NB4 (cell line): Measurements from ENCODE around the gene NELFCD.

Experiments used
- DNase-seq: peaks from one replicate; pipeline ENCODE4 v3.0.0; 2010; ENCODE audit warnings: low read depth
- H3K4me3 ChIP-seq: one replicate; pipeline ENCODE4 v1.5.1; 2011; ENCODE audit warnings: mild to moderate bottlenecking, low read depth, low read length, moderate library complexity
- MAX ChIP-seq: IDR thresholded peaks from 2 replicates; pipeline ENCODE4 v1.6.1; 2011; ENCODE audit warnings: low read depth, low read length
- MYC ChIP-seq: IDR thresholded peaks from 2 replicates; pipeline ENCODE4 v1.6.1; 2011; ENCODE audit warnings: low read depth, low read length
- POLR2A ChIP-seq: IDR thresholded peaks from 2 replicates; pipeline ENCODE4 v1.6.1; 2011; ENCODE audit warnings: mild to moderate bottlenecking; ENCODE audit not compliant: insufficient read length; ENCODE audit errors: extremely low read depth
- TF ChIP-seq, protein P1 (sequence below): IDR thresholded peaks from one replicate; pipeline ENCODE4 v1.5.1; 2012; ENCODE audit warnings: low read depth, low read length

NELFCD gene

DNA sequence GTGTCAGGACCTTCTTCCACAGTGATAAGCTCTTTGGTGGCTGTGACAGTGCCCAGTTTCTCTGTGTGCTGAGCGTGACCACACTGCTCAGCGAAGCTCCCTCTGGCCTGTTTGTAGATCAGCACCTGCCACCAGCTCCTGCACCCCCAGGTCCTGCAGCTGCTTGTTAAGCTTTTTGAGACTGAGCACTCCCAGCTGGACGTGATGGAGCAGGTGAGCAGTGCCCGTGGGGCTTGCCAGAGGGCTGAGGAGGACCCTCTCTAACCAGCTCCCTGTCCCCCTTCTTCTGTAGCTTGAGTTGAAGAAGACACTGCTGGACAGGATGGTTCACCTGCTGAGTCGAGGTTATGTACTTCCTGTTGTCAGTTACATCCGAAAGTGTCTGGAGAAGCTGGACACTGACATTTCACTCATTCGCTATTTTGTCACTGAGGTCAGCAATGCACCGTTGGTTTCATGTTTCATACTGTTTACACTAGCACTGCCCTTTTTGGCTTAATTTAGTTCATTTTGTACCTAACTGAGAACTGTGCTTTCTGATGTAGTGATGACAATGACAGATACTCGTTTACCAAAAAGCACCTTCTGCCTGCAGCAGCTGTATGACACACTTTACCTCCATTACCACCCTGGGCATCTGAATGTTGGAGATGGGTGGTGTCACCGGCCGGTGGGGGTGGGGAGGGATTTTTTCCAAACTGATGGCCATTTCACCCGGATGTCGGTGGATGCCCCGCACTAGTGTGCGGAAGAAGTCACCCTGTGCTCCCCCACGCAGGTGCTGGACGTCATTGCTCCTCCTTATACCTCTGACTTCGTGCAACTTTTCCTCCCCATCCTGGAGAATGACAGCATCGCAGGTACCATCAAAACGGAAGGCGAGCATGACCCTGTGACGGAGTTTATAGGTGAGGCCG, 12.5 kb downstream of the NELFCD start:
- H3K4me3 ChIP-seq = no peak overlapping the region
- no peak for DNase-seq
- TF ChIP-seq POLR2A (no peak), MAX (no peak), MYC (no peak)
- TF ChIP-seq, protein P1, sequence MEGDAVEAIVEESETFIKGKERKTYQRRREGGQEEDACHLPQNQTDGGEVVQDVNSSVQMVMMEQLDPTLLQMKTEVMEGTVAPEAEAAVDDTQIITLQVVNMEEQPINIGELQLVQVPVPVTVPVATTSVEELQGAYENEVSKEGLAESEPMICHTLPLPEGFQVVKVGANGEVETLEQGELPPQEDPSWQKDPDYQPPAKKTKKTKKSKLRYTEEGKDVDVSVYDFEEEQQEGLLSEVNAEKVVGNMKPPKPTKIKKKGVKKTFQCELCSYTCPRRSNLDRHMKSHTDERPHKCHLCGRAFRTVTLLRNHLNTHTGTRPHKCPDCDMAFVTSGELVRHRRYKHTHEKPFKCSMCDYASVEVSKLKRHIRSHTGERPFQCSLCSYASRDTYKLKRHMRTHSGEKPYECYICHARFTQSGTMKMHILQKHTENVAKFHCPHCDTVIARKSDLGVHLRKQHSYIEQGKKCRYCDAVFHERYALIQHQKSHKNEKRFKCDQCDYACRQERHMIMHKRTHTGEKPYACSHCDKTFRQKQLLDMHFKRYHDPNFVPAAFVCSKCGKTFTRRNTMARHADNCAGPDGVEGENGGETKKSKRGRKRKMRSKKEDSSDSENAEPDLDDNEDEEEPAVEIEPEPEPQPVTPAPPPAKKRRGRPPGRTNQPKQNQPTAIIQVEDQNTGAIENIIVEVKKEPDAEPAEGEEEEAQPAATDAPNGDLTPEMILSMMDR = no peak

DNA sequence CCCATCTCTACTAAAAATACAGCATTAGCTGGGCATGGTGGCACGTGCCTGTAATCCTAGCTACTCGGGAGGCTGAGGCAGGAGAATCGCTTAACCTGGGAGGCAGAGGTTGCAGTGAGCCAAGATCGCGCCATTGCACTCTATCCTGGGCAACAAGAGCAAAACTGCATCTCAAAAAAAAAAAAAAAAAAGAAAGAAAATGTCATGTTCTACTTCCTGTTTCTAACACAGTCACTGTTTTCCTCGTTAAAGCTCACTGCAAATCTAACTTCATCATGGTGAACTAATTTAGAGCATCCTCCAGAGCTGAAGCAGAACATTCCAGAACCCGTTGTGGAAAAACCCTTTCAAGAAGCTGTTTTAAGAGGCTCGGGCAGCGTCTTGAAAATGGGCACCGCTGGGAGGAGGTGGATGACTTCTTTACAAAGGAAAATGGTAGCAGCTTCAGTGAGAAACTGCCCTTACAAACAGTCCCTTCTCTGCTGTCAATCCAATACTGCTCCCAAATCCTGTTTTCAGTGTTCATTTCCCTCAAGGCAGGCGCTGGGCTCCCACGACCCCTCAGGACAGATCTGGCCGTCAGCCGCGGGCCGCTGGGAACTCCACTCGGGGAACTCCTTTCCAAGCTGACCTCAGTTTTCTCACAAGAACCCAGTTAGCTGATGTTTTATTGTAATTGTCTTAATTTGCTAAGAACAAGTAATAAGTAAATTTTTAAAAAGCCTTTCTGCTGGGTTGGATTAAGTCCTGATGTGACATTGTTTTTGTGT, 13.5 kb downstream of the NELFCD start:
- TF ChIP-seq MYC (no peak), POLR2A (no peak), MAX (no peak)
- TF ChIP-seq, protein P1 = no peak
- H3K4me3 ChIP-seq = no peak overlapping the region
- no peak for DNase-seq

- TF ChIP-seq MYC (no peak), MAX (no peak), POLR2A (no peak)
- TF ChIP-seq, protein P1 = no peak
- no peak for DNase-seq
- H3K4me3 ChIP-seq = no peak overlapping the region
These were observed 14.6 kb downstream of the NELFCD start for GRCh38 chr20:58995461-58996225.

GRCh38 chr20:58996226-58996611, 15.2 kb downstream of the NELFCD start:
- no peak for DNase-seq
- TF ChIP-seq MYC (no peak), MAX (no peak), POLR2A (no peak)
- TF ChIP-seq, protein P1 = no peak
- H3K4me3 ChIP-seq = no peak overlapping the region

GRCh38 chr20:58997141-58997770, 16.2 kb downstream of the NELFCD start:
- no peak overlapping the region for H3K4me3 ChIP-seq
- no peak for DNase-seq
- no peak for TF ChIP-seq MYC
- no peak for TF ChIP-seq POLR2A
- TF ChIP-seq, protein P1 = no peak
- TF ChIP-seq MAX = no peak
